Measurements from ENCODE around the gene HIF3A. TPM values are rescaled to one million over a fixed set of nuclear protein-coding genes. Genes with fewer than 3 reads are reported as not detected.
"Not testable (repeated sequence)": the region's sequence is repeated elsewhere in the genome, so short reads cannot be mapped to it uniquely, and the experiment has no call there.

The HIF3A gene
- total RNA-seq, 1 experiment from 2014 or later, result 31.9 TPM

GRCh38 chr19:46256855-46257254 is 40.0 kb upstream of the HIF3A start:
- H2BK12ac ChIP-seq (ENCODE audit: insufficient read length, low read depth, low read length), result no peak overlapping the region
- Mint-ChIP-seq H3K27ac (no peak overlapping the region), H3K4me1 (peaks cover 5 to 8% of the 10 kb centered on the region in 2 experiments), H3K27me3 (ENCODE audit: low read depth) (peaks cover 5% of the 10 kb centered on the region), H3K9me3 (no peaks in the 10 kb centered on the region; a peak in 1 of 5 replicates), H3K4me3 (no peak overlapping the region), H3K36me3 (ENCODE audit: insufficient read depth in 1 of 3, low read depth in 3 of 3) (no peaks in the 10 kb centered on the region)
- no peak overlapping the region for H3K9ac ChIP-seq (ENCODE audit: extremely low read depth, insufficient read length, low read length)
- H3K79me2 ChIP-seq (ENCODE audit: insufficient read depth, low read length), result no peaks in the 10 kb centered on the region
- no peak overlapping the region for H2BK20ac ChIP-seq (ENCODE audit: low read depth, low read length, poor library complexity, severe bottlenecking)
- H2BK5ac ChIP-seq (ENCODE audit: insufficient read length, low read length), result no peak overlapping the region
- no peak overlapping the region for H2AK5ac ChIP-seq (ENCODE audit: insufficient read length, low read length)
- no peaks in the 10 kb centered on the region for H3K27me3 ChIP-seq (ENCODE audit: insufficient read depth, low read length)
- TF ChIP-seq CTCF (conservative IDR thresholded peaks at IDR 0.05), result no peak
- no peak overlapping the region for H3T11ph ChIP-seq (ENCODE audit: low read length)
- H3K18ac ChIP-seq (ENCODE audit: insufficient read length, low read depth, low read length), result no peak overlapping the region
- H4K5ac ChIP-seq (ENCODE audit: insufficient read length, low read depth, low read length), result no peak overlapping the region
- no peak overlapping the region for H3K4ac ChIP-seq (ENCODE audit: low read depth, low read length)
- H3K14ac ChIP-seq (ENCODE audit: insufficient read depth, low read length), result no peak overlapping the region
- DNase-seq, result no peak
- no peak overlapping the region for H3K56ac ChIP-seq (ENCODE audit: insufficient read length, low read depth, low read length)
- H3K4me1 ChIP-seq (ENCODE audit: insufficient read depth, low read length), result no peaks in the 10 kb centered on the region
- H2BK120ac ChIP-seq (ENCODE audit: low read depth, low read length, poor library complexity, severe bottlenecking), result no peak overlapping the region
- no peak overlapping the region for H4K8ac ChIP-seq (replicated peaks; ENCODE audit: insufficient read length, low read depth, low read length)
- H3K9me3 ChIP-seq (ENCODE audit: control insufficient read depth, low read depth, low read length), result no peaks in the 10 kb centered on the region
- no peak overlapping the region for H2BK15ac ChIP-seq (ENCODE audit: low read depth, low read length)
- no peak overlapping the region for H3K4me2 ChIP-seq (ENCODE audit: insufficient read depth, insufficient read length, low read length)
- no peak overlapping the region for H3K23ac ChIP-seq (ENCODE audit: insufficient read length, low read depth, low read length)
- WGBS (ENCODE audit: extremely low coverage, insufficient read length, low lambda C conversion rate), result no CpG with 5 or more reads among the region's 8 CpGs
- H3K27ac ChIP-seq (ENCODE audit: insufficient read length, low read depth, low read length), result no peak overlapping the region
- H3K79me1 ChIP-seq (ENCODE audit: insufficient read depth, low read depth, low read length, poor library complexity, severe bottlenecking), result no peaks in the 10 kb centered on the region
- no peaks in the 10 kb centered on the region for H3K23me2 ChIP-seq (ENCODE audit: insufficient read length, low read depth, low read length, poor library complexity, severe bottlenecking)
- H4K20me1 ChIP-seq (ENCODE audit: control insufficient read depth, insufficient read depth, insufficient read length), result no peaks in the 10 kb centered on the region
- no peak overlapping the region for H2AFZ ChIP-seq (ENCODE audit: low read length)
- H4K91ac ChIP-seq (ENCODE audit: insufficient read length, low read depth, low read length), result no peak overlapping the region

- H2BK120ac ChIP-seq (ENCODE audit: low read depth, low read length, poor library complexity, severe bottlenecking); DNase-seq; H3K4ac ChIP-seq (ENCODE audit: low read depth, low read length); H3K36me3 Mint-ChIP-seq (ENCODE audit: insufficient read depth in 1 of 3, low read depth in 3 of 3); H3K27ac Mint-ChIP-seq; H3K79me2 ChIP-seq (ENCODE audit: insufficient read depth, low read length); H4K5ac ChIP-seq (ENCODE audit: insufficient read length, low read depth, low read length); H2BK5ac ChIP-seq (ENCODE audit: insufficient read length, low read length); H4K8ac ChIP-seq (replicated peaks; ENCODE audit: insufficient read length, low read depth, low read length); H3K4me1 Mint-ChIP-seq; H3K27ac ChIP-seq (ENCODE audit: insufficient read length, low read depth, low read length); H2BK15ac ChIP-seq (ENCODE audit: low read depth, low read length); H3K4me1 ChIP-seq (ENCODE audit: insufficient read depth, low read length); H3K9me3 ChIP-seq (ENCODE audit: control insufficient read depth, low read depth, low read length); H4K20me1 ChIP-seq (ENCODE audit: control insufficient read depth, insufficient read depth, insufficient read length); H4K91ac ChIP-seq (ENCODE audit: insufficient read length, low read depth, low read length); H2BK20ac ChIP-seq (ENCODE audit: low read depth, low read length, poor library complexity, severe bottlenecking); H3K9me3 Mint-ChIP-seq; H3T11ph ChIP-seq (ENCODE audit: low read length); H3K9ac ChIP-seq (ENCODE audit: extremely low read depth, insufficient read length, low read length); H3K27me3 ChIP-seq (ENCODE audit: insufficient read depth, low read length); H3K18ac ChIP-seq (ENCODE audit: insufficient read length, low read depth, low read length); H3K4me3 Mint-ChIP-seq; H3K14ac ChIP-seq (ENCODE audit: insufficient read depth, low read length); H3K27me3 Mint-ChIP-seq (ENCODE audit: low read depth); H3K23ac ChIP-seq (ENCODE audit: insufficient read length, low read depth, low read length); H2AK5ac ChIP-seq (ENCODE audit: insufficient read length, low read length); H3K23me2 ChIP-seq (ENCODE audit: insufficient read length, low read depth, low read length, poor library complexity, severe bottlenecking); H3K56ac ChIP-seq (ENCODE audit: insufficient read length, low read depth, low read length); H2AFZ ChIP-seq (ENCODE audit: low read length); H3K79me1 ChIP-seq (ENCODE audit: insufficient read depth, low read depth, low read length, poor library complexity, severe bottlenecking); H2BK12ac ChIP-seq (ENCODE audit: insufficient read length, low read depth, low read length); H3K4me2 ChIP-seq (ENCODE audit: insufficient read depth, insufficient read length, low read length): not testable (repeated sequence)
- no CpG with 5 or more reads among the region's 7 CpGs for WGBS (ENCODE audit: extremely low coverage, insufficient read length, low lambda C conversion rate)
Observed at GRCh38 chr19:46261501-46261900, 35.3 kb upstream of the HIF3A start.

Measured in H9 (cell line).